H1 (cell line): ENCODE results near the gene RTL9. TPM values are rescaled to one million over a fixed set of nuclear protein-coding genes. Genes with fewer than 3 reads are reported as not detected.

Source experiments
- CTCF ChIA-PET: fragments of 300-600 bp; sonication (Branson Sonifier 250); formaldehyde crosslinking; loops from one replicate; lab custom pipeline; 2021; ENCODE audit not compliant: partially characterized antibody; lab: Charles Lee
- POLR2A ChIA-PET: fragments of 300-600 bp; sonication (Branson Sonifier 250); formaldehyde crosslinking; loops from one replicate; lab custom pipeline; 2021; ENCODE audit warnings: inconsistent platforms; ENCODE audit not compliant: partially characterized antibody; lab: Charles Lee
- DNase-seq, 2 experiments: peaks; one replicate each; pipeline versions ENCODE4 v3.0.0 to v3.0.0-alpha.2; 2010 to 2022; ENCODE audit warnings: low spot score in 2 of 2, low read depth in 1 of 2, mixed read lengths in 1 of 2
- FAIRE-seq: peaks from 2 replicates; lab custom pipeline; 2011; peaks lifted over from hg19 to GRCh38; lab: Jason Lieb, UNC
- H2AFZ ChIP-seq: 2 replicates; pipeline ENCODE4 v1.8.1; 2012; ENCODE audit warnings: low read length, inconsistent platforms
- H2AK5ac ChIP-seq: 2 replicates; pipeline ENCODE4 v1.6.1; 2013; ENCODE audit warnings: low read depth, low read length
- H2BK120ac ChIP-seq: replicated peaks from 2 replicates; pipeline ENCODE3; 2013; ENCODE audit warnings: low read depth, low read length, inconsistent platforms
- H2BK12ac ChIP-seq: 2 replicates; pipeline ENCODE4 v1.6.1; 2013; ENCODE audit warnings: low read depth, low read length
- H2BK15ac ChIP-seq: 2 replicates; pipeline ENCODE4 v1.6.1; 2013; ENCODE audit warnings: low read length
- H2BK20ac ChIP-seq: 2 replicates; pipeline ENCODE4 v1.6.1; 2013; ENCODE audit warnings: low read length
- H2BK5ac ChIP-seq: 2 replicates; pipeline ENCODE4 v1.6.1; 2013; ENCODE audit warnings: low read depth, low read length
- H3K14ac ChIP-seq: 2 replicates; pipeline ENCODE4 v1.6.1; 2013; ENCODE audit warnings: inconsistent platforms; ENCODE audit not compliant: insufficient read length
- H3K18ac ChIP-seq: 2 replicates; pipeline ENCODE4 v1.6.1; 2013; ENCODE audit warnings: low read length; ENCODE audit errors: extremely low read depth
- H3K23ac ChIP-seq: 2 replicates; pipeline ENCODE4 v1.6.1; 2013; ENCODE audit warnings: inconsistent platforms; ENCODE audit not compliant: insufficient read length
- H3K23me2 ChIP-seq: 2 replicates; pipeline ENCODE4 v1.6.1; 2013; ENCODE audit warnings: low read depth, low read length
- H3K27ac ChIP-seq: 2 replicates; pipeline ENCODE4 v1.6.1; 2011; ENCODE audit warnings: low read depth, low read length, inconsistent platforms
- H3K27me3 ChIP-seq, 4 experiments: replicated peaks in 1 of 4; 1 replicate in 1 of 4; 2 replicates in 3 of 4; pipeline versions ENCODE4 v1.6.1 to v1.8.1; 2011 to 2013; ENCODE audit warnings: low read length in 3 of 4, mild to moderate bottlenecking in 3 of 4, inconsistent platforms in 2 of 4, mixed read lengths in 2 of 4, moderate library complexity in 1 of 4; ENCODE audit not compliant: control insufficient read depth in 3 of 4, insufficient read depth in 3 of 4; ENCODE audit errors: extremely low read depth in 1 of 4
- H3K36me3 ChIP-seq, 4 experiments: 2 replicates each; pipeline versions ENCODE4 v1.6.1 to v1.8.1; 2011 to 2013; ENCODE audit warnings: mild to moderate bottlenecking in 4 of 4, low read length in 3 of 4, moderate library complexity in 2 of 4, control low read depth in 1 of 4, inconsistent platforms in 1 of 4; ENCODE audit not compliant: insufficient read depth in 4 of 4, control insufficient read depth in 2 of 4
- H3K4ac ChIP-seq: replicated peaks from 2 replicates; pipeline ENCODE3; 2013; ENCODE audit warnings: low read length, low read depth, mixed read lengths, inconsistent platforms; ENCODE audit not compliant: insufficient read length
- H3K4me1 ChIP-seq, 4 experiments: replicated peaks in 1 of 4; 1 replicate in 1 of 4; 2 replicates in 3 of 4; pipeline versions ENCODE4 v1.6.1 to v1.8.1; 2011 to 2013; ENCODE audit warnings: low read length in 3 of 4, inconsistent platforms in 2 of 4, mixed read lengths in 1 of 4; ENCODE audit not compliant: insufficient read depth in 4 of 4, control insufficient read depth in 3 of 4
- H3K4me2 ChIP-seq, 2 experiments: 2 replicates each; pipeline versions ENCODE4 v1.6.1 to v1.8.1; 2011 to 2013; ENCODE audit warnings: low read depth in 2 of 2, low read length in 2 of 2, control low read depth in 1 of 2, inconsistent platforms in 1 of 2, mild to moderate bottlenecking in 1 of 2; ENCODE audit not compliant: insufficient read depth in 1 of 2
- H3K4me3 ChIP-seq, 4 experiments: fragments of 200-600, 300-600 bp in 1 of 4; sonication (generic), shearing (Covaris generic), sonication (Bioruptor Twin) in 1 of 4; 2 replicates each; pipeline versions ENCODE4 v1.5.1 to v1.8.1; 2011 to 2016; ENCODE audit warnings: low read length in 4 of 4, low read depth in 3 of 4, control low read depth in 2 of 4, inconsistent platforms in 2 of 4, mild to moderate bottlenecking in 2 of 4, mixed read lengths in 1 of 4, moderate library complexity in 1 of 4; ENCODE audit not compliant: insufficient read depth in 2 of 4; ENCODE audit errors: extremely low read depth in 1 of 4
- H3K56ac ChIP-seq: replicated peaks from 2 replicates; pipeline ENCODE3; 2013; ENCODE audit warnings: low read depth, mild to moderate bottlenecking, mixed read lengths, low read length, inconsistent platforms; ENCODE audit not compliant: insufficient read length
- H3K79me1 ChIP-seq: 2 replicates; pipeline ENCODE4 v1.6.1; 2013; ENCODE audit warnings: low read depth, low read length, control low read depth
- H3K79me2 ChIP-seq, 2 experiments: 2 replicates each; pipeline versions ENCODE4 v1.6.1 to v1.8.1; 2012 to 2013; ENCODE audit warnings: low read length in 2 of 2, mild to moderate bottlenecking in 2 of 2, inconsistent platforms in 1 of 2; ENCODE audit not compliant: insufficient read depth in 2 of 2, control insufficient read depth in 1 of 2
- H3K9ac ChIP-seq, 4 experiments: replicated peaks in 1 of 4; 1 replicate in 1 of 4; 2 replicates in 3 of 4; pipeline versions ENCODE4 v1.6.1 to v1.8.1; 2011 to 2013; ENCODE audit warnings: low read depth in 3 of 4, low read length in 3 of 4, control low read depth in 2 of 4, mild to moderate bottlenecking in 2 of 4, moderate library complexity in 2 of 4, inconsistent platforms in 1 of 4; ENCODE audit errors: extremely low read depth in 1 of 4
- H3K9me3 ChIP-seq, 2 experiments: 2 replicates each; pipeline versions ENCODE4 v1.6.1 to v1.8.1; 2012 to 2013; ENCODE audit warnings: mild to moderate bottlenecking in 2 of 2, moderate library complexity in 2 of 2, control low read depth in 1 of 2, inconsistent platforms in 1 of 2, low read depth in 1 of 2, low read length in 1 of 2, mixed read lengths in 1 of 2; ENCODE audit not compliant: insufficient read depth in 2 of 2
- H4K20me1 ChIP-seq, 2 experiments: replicated peaks in 1 of 2; 2 replicates each; pipeline versions ENCODE3 to v1.8.1; 2011 to 2013; ENCODE audit warnings: inconsistent platforms in 2 of 2, low read length in 2 of 2, mild to moderate bottlenecking in 1 of 2; ENCODE audit not compliant: insufficient read depth in 2 of 2, control insufficient read depth in 1 of 2
- H4K5ac ChIP-seq: 2 replicates; pipeline ENCODE4 v1.6.1; 2013; ENCODE audit warnings: low read length, low read depth, mixed read lengths, inconsistent platforms; ENCODE audit not compliant: insufficient read length
- H4K8ac ChIP-seq: 2 replicates; pipeline ENCODE4 v1.8.0; 2013; ENCODE audit warnings: mild to moderate bottlenecking, moderate library complexity, low read length, inconsistent platforms; ENCODE audit not compliant: insufficient read depth; ENCODE audit errors: extremely low read depth
- H4K91ac ChIP-seq: replicated peaks from 2 replicates; pipeline ENCODE3; 2013; ENCODE audit warnings: low read length, mixed read lengths, inconsistent platforms; ENCODE audit not compliant: insufficient read length
- BCL11A ChIP-seq, 2 experiments: IDR thresholded peaks; one replicate each; pipeline ENCODE4 v1.6.1; 2011; ENCODE audit warnings: low read depth in 2 of 2, low read length in 2 of 2, mild to moderate bottlenecking in 2 of 2
- CBX8 ChIP-seq: fragments of 300-800, 300-1000 bp; sonication (generic); IDR thresholded peaks from 2 replicates; pipeline ENCODE4 v1.7.1; 2016; ENCODE audit warnings: low read depth, low read length, borderline replicate concordance
- EGR1 ChIP-seq: IDR thresholded peaks from 2 replicates; pipeline ENCODE4 v1.6.1; 2011; ENCODE audit warnings: low read depth, low read length, borderline replicate concordance
- KDM4A ChIP-seq: IDR thresholded peaks from one replicate; pipeline ENCODE4 v1.7.1; 2012; ENCODE audit warnings: low read depth, mild to moderate bottlenecking, moderate library complexity, low read length, inconsistent platforms; ENCODE audit not compliant: severe bottlenecking
- RXRA ChIP-seq: IDR thresholded peaks from 2 replicates; pipeline ENCODE4 v1.6.1; 2011; ENCODE audit warnings: low read depth, mild to moderate bottlenecking, low read length, moderate library complexity; ENCODE audit not compliant: insufficient read depth
- WGBS, 2 experiments: shearing (Covaris generic) in 1 of 2; methylation state at CpG; one replicate each; pipeline versions ENCODE4 v1.1.6 to v1.1.7; 2013 to 2015; ENCODE audit warnings: low lambda C conversion rate in 2 of 2, mixed read lengths in 2 of 2, inconsistent platforms in 1 of 2, low coverage in 1 of 2, missing lambda C conversion rate in 1 of 2; ENCODE audit not compliant: insufficient replicate concordance in 2 of 2, insufficient coverage in 1 of 2, insufficient read length in 1 of 2; ENCODE audit errors: extremely low coverage in 1 of 2, missing lambda C conversion rate in 1 of 2; 5-methylcytosine and 5-hydroxymethylcytosine counted together
- polyA plus RNA-seq, 7 experiments: library from polyadenylated mRNA; depleted of rRNA in 3 of 7; stranded (reverse) in 5 of 7; unstranded in 2 of 7; fragments of >200 nt in 5 of 7; fragments of 200-250 nt in 2 of 7; gene quantifications; 1 replicate in 5 of 7; 2 replicates in 1 of 7; 4 replicates in 1 of 7; pipeline versions ENCODE4 v1.2.1 to v1.2.3, GENCODE V29; 2011 to 2013; ENCODE audit warnings: missing spikeins in 2 of 7, mixed read lengths in 2 of 7
- total RNA-seq: library from RNA; stranded (reverse); fragmentation: NEBNext Ultra II Directional; extraction: Animal tissue kit (Norgen Biotek cat#: 25700); gene quantifications from 2 replicates; pipeline ENCODE4 v1.2.1, GENCODE V29; 2021

RTL9 gene
- total and polyA plus RNA-seq, 2 of the 8 experiments (the other 6 are each of a cell fraction or from before 2014, with no cell fraction given) = 0.09 to 0.20 TPM

GRCh38 chrX:110404376-110404775, 45.7 kb downstream of the RTL9 start:
- no peaks in the 10 kb centered on the region; a peak in 1 of 7 replicates for H3K4me1 ChIP-seq
- no peak overlapping the region for H2AK5ac ChIP-seq
- no peak overlapping the region for H4K8ac ChIP-seq
- H3K18ac ChIP-seq = no peak overlapping the region
- H3K4me3 ChIP-seq = no peak overlapping the region
- no peak overlapping the region for H2BK12ac ChIP-seq
- DNase-seq (no peak), FAIRE-seq (no peak)
- H2AFZ ChIP-seq = no peak overlapping the region
- no peak overlapping the region for H3K4me2 ChIP-seq
- H3K79me2 ChIP-seq = no peaks in the 10 kb centered on the region
- no peak overlapping the region for H3K27ac ChIP-seq
- no peak overlapping the region for H3K9ac ChIP-seq
- no peak overlapping the region for H2BK120ac ChIP-seq
- no peak overlapping the region for H4K5ac ChIP-seq
- H4K20me1 ChIP-seq = no peaks in the 10 kb centered on the region
- H3K27me3 ChIP-seq = no peaks in the 10 kb centered on the region
- no peak overlapping the region for H2BK20ac ChIP-seq
- H2BK15ac ChIP-seq = no peak overlapping the region
- no peaks in the 10 kb centered on the region for H3K9me3 ChIP-seq
- H3K14ac ChIP-seq = no peak overlapping the region
- ChIA-PET CTCF (interaction anchor here (0.8 to 22.7 kb wide), 3 partner anchors 14 to 258 kb away, joined by 3 to 742 read pairs (median 9); no protein-coding TSS in a partner anchor), POLR2A (no interaction called here)
- no peaks in the 10 kb centered on the region for H3K23me2 ChIP-seq
- TF ChIP-seq RXRA = no peak
- no peak for TF ChIP-seq CBX8
- no peak for TF ChIP-seq BCL11A (IDR thresholded peaks at IDR 0.05; ENCODE audit: low read depth in 2 of 2, low read length in 2 of 2)
- TF ChIP-seq EGR1 = no peak
- no peak for TF ChIP-seq KDM4A
- no peak overlapping the region for H3K4ac ChIP-seq
- no peak overlapping the region for H3K56ac ChIP-seq
- WGBS, 2 experiments = 86% methylated on average over 6 of the region's 6 CpGs; no CpG with 5 or more reads in 1 of the 2 experiments
- H3K79me1 ChIP-seq = no peaks in the 10 kb centered on the region
- no peak overlapping the region for H4K91ac ChIP-seq
- H2BK5ac ChIP-seq = no peak overlapping the region
- no peak overlapping the region for H3K23ac ChIP-seq
- H3K36me3 ChIP-seq = no peaks in the 10 kb centered on the region
